ENCODE measurements around the gene BDKRB2. TPM values are rescaled to one million over a fixed set of nuclear protein-coding genes. Genes with fewer than 3 reads are reported as not detected.

BDKRB2 gene
- total and polyA plus RNA-seq, 2 donors (not counting 1 experiment from before 2014, with no cell fraction given): not detected

DNA sequence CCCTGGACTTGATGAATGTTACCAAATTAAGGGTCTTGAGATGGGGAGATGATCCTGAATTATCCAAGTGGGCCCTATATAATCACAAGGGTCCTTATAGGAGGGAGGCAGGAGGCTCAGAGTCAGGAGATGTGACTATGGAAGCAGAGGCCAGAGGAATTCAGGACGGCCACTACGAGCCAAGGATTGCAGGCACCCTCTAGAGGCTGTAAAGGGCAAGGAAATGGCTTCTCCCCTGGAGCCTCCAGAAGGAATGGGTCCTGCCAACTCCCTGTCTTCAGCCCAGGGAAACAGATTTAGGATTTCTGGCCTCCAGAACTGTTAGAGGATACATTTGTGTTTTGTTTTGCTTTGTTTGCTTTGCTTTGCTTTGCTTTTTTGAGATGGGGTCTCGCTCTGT lies 60.2 kb downstream of the BDKRB2 start:
- no peaks in the 10 kb centered on the region for H3K4me1 ChIP-seq (ENCODE audit: control insufficient read depth in 2 of 2, insufficient read depth in 2 of 2, low read length in 2 of 2)
- H3K9ac ChIP-seq (ENCODE audit: low read length): no peak overlapping the region
- DNase-seq: no peak
- Mint-ChIP-seq H3K4me1 (no peaks in the 10 kb centered on the region), H3K27me3 (peaks cover 10% of the 10 kb centered on the region), H3K9me3 (ENCODE audit: insufficient read depth) (no peaks in the 10 kb centered on the region), H3K4me3 (no peak overlapping the region), H3K27ac (no peak overlapping the region)
- H4K20me1 ChIP-seq (ENCODE audit: control insufficient read depth, insufficient read depth, low read length, poor library complexity, severe bottlenecking): no peaks in the 10 kb centered on the region
- H3K4me2 ChIP-seq (replicated peaks; ENCODE audit: low read depth, low read length, poor library complexity, severe bottlenecking): no peak overlapping the region
- H3K9me3 ChIP-seq (ENCODE audit: control extremely low read depth in 1 of 3, control insufficient read depth in 2 of 3, insufficient read depth in 1 of 3, low read length in 2 of 3): peaks cover 0 to 2% (median 0%) of the 10 kb centered on the region in 3 donors
- CTCF ChIA-PET: no interaction called here
- TF ChIP-seq EZH2 (IDR thresholded peaks at IDR 0.05; ENCODE audit: borderline replicate concordance, insufficient read depth, low read depth, low read length, poor library complexity, severe bottlenecking): no peak
- TF ChIP-seq, protein P1, sequence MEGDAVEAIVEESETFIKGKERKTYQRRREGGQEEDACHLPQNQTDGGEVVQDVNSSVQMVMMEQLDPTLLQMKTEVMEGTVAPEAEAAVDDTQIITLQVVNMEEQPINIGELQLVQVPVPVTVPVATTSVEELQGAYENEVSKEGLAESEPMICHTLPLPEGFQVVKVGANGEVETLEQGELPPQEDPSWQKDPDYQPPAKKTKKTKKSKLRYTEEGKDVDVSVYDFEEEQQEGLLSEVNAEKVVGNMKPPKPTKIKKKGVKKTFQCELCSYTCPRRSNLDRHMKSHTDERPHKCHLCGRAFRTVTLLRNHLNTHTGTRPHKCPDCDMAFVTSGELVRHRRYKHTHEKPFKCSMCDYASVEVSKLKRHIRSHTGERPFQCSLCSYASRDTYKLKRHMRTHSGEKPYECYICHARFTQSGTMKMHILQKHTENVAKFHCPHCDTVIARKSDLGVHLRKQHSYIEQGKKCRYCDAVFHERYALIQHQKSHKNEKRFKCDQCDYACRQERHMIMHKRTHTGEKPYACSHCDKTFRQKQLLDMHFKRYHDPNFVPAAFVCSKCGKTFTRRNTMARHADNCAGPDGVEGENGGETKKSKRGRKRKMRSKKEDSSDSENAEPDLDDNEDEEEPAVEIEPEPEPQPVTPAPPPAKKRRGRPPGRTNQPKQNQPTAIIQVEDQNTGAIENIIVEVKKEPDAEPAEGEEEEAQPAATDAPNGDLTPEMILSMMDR (IDR thresholded peaks at IDR 0.05): no peak
- 80% methylated on average over 2 of the region's 3 CpGs for WGBS (ENCODE audit: insufficient coverage)
- H3K79me2 ChIP-seq (ENCODE audit: control insufficient read depth, insufficient read depth, low read length): no peaks in the 10 kb centered on the region
- no peak overlapping the region for H3K27ac ChIP-seq (ENCODE audit: low read length in 2 of 2)
- H3K27me3 ChIP-seq (replicated peaks in 1 of 4; ENCODE audit: control extremely low read depth in 1 of 4, control insufficient read depth in 3 of 4, insufficient read depth in 4 of 4, low read length in 3 of 4): no peaks in the 10 kb centered on the region
- intact Hi-C loops (cut with micrococcal nuclease): no loop called here
- ATAC-seq (ENCODE audit: low read depth): no peak
- POLR2A ChIA-PET: no interaction called here
- H3K36me3 ChIP-seq (replicated peaks in 1 of 2; ENCODE audit: control extremely low read depth in 1 of 2, control insufficient read depth in 1 of 2, extremely low read depth in 1 of 2, insufficient read depth in 2 of 2, low read length in 1 of 2): no peaks in the 10 kb centered on the region
- no peak overlapping the region for H2AFZ ChIP-seq (ENCODE audit: insufficient read depth, low read depth, low read length, poor library complexity, severe bottlenecking)
- no peak overlapping the region for H3K4me3 ChIP-seq (ENCODE audit: control extremely low read depth in 1 of 5, extremely low read depth in 1 of 5, insufficient read depth in 1 of 5, low read depth in 2 of 5, low read length in 4 of 5)

DNA sequence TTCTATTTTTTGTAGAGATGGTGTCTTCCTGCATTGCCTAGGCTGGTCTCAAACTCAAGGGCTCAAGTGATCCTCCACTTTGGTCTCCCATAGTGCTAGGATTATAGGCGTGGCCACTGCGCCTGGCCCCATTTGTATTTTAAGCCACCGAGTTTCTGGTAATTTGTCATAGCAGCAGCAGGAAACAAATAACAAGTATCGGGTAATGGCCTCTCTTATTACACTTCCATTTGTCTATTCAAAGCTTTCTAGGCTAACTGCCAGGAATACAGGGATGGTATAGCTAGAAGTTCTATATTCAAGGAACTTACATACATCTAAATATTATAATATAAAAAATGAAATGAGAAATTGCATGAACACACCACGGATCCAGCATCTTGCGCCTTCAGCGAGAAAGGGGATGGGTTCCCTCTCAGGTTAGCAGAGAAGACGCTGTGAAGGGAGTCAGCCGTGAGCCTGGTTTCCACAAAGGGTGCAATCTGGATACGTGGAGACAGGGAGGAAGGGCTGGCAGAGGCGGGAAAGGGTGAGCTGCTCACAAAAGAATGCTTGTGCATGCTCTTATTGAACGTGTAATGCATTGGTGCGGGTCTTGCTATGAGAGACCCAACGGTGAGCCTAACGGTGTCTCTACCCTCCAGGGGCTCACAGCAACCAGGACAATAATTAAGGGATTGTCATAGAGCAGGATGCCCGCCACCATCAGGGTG lies 60.9 kb downstream of the BDKRB2 start:
- CTCF ChIA-PET: no interaction called here
- no peak overlapping the region for H2AFZ ChIP-seq (ENCODE audit: insufficient read depth, low read depth, low read length, poor library complexity, severe bottlenecking)
- H3K4me3 ChIP-seq (ENCODE audit: control extremely low read depth in 1 of 5, extremely low read depth in 1 of 5, insufficient read depth in 1 of 5, low read depth in 2 of 5, low read length in 4 of 5): no peak overlapping the region
- intact Hi-C loops (cut with micrococcal nuclease): no loop called here
- no peak overlapping the region for H3K27ac ChIP-seq (ENCODE audit: low read length in 2 of 2)
- ATAC-seq (ENCODE audit: low read depth) (no peak), DNase-seq (no peak)
- H3K36me3 ChIP-seq (replicated peaks in 1 of 2; ENCODE audit: control extremely low read depth in 1 of 2, control insufficient read depth in 1 of 2, extremely low read depth in 1 of 2, insufficient read depth in 2 of 2, low read length in 1 of 2): no peaks in the 10 kb centered on the region
- no peak overlapping the region for H3K27ac Mint-ChIP-seq
- no peak for TF ChIP-seq EZH2 (IDR thresholded peaks at IDR 0.05; ENCODE audit: borderline replicate concordance, insufficient read depth, low read depth, low read length, poor library complexity, severe bottlenecking)
- TF ChIP-seq, protein P1 (IDR thresholded peaks at IDR 0.05): no peak
- peaks cover 0 to 2% (median 0%) of the 10 kb centered on the region in 3 donors for H3K9me3 ChIP-seq (ENCODE audit: control extremely low read depth in 1 of 3, control insufficient read depth in 2 of 3, insufficient read depth in 1 of 3, low read length in 2 of 3)
- no peaks in the 10 kb centered on the region for H3K4me1 ChIP-seq (ENCODE audit: control insufficient read depth in 2 of 2, insufficient read depth in 2 of 2, low read length in 2 of 2)
- H3K4me3 Mint-ChIP-seq: no peak overlapping the region
- POLR2A ChIA-PET: no interaction called here
- H3K4me2 ChIP-seq (replicated peaks; ENCODE audit: low read depth, low read length, poor library complexity, severe bottlenecking): no peak overlapping the region
- 85% methylated on average over 12 of the region's 16 CpGs for WGBS (ENCODE audit: insufficient coverage)
- no peaks in the 10 kb centered on the region for H3K27me3 ChIP-seq (replicated peaks in 1 of 4; ENCODE audit: control extremely low read depth in 1 of 4, control insufficient read depth in 3 of 4, insufficient read depth in 4 of 4, low read length in 3 of 4)
- no peaks in the 10 kb centered on the region for H3K4me1 Mint-ChIP-seq
- H3K79me2 ChIP-seq (ENCODE audit: control insufficient read depth, insufficient read depth, low read length): no peaks in the 10 kb centered on the region
- H3K9me3 Mint-ChIP-seq (ENCODE audit: insufficient read depth): no peaks in the 10 kb centered on the region
- H4K20me1 ChIP-seq (ENCODE audit: control insufficient read depth, insufficient read depth, low read length, poor library complexity, severe bottlenecking): no peaks in the 10 kb centered on the region
- no peak overlapping the region for H3K9ac ChIP-seq (ENCODE audit: low read length)
- H3K27me3 Mint-ChIP-seq: peaks cover 6% of the 10 kb centered on the region

Data from B cell (primary cell).